ENCODE results near the gene FERMT2. TPM values are rescaled to one million over a fixed set of nuclear protein-coding genes. Genes with fewer than 3 reads are reported as not detected.

FERMT2 gene
- total RNA-seq, 2 donors from 2014 or later = 38.8 to 62.9 TPM

DNA sequence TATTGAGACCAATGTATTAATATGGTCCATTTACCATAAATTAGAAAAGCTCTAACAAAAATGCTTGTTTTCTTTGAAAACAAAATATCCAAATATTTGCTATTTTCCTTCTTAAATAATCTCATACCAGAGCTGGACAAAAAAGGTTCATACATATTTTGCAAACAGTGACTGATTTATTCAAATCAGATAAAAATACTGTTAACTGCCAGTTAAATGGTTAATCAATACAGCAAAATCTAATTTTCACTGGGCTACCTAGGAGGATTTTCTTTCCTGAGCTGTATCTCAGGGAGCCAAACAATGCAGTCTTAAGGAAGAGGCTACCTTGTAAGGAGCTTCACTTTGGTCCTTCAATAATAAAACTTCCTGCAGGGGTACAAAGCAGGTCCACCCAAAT, 2.0 kb downstream of the FERMT2 start:
- TF ChIP-seq CTCF (IDR thresholded peaks at IDR 0.05) = no peak
- peak overlapping the region in 1 of 2 donors; percentile 92 for H3K4me3 ChIP-seq
- H3K36me3 ChIP-seq = no peaks in the 10 kb centered on the region
- no peak for DNase-seq (ENCODE audit: low spot score)
- H3K27me3 ChIP-seq (replicated peaks; ENCODE audit: insufficient read depth) = no peaks in the 10 kb centered on the region
- intact Hi-C loops (cut with DNase I) = loop anchor here (10.0 kb wide), 1 partner anchor 74 kb away; no protein-coding TSS in a partner anchor
- no peaks in the 10 kb centered on the region for H3K9me3 ChIP-seq
- peak overlapping the region in 1 of 2 donors; percentile 2 for H3K27ac ChIP-seq
- H3K4me1 ChIP-seq (replicated peaks) = peaks cover 12% of the 10 kb centered on the region

- intact Hi-C loops (cut with DNase I) = loop anchor here (10.0 kb wide), 1 partner anchor 73 kb away; no protein-coding TSS in a partner anchor
- Histone ChIP-seq H3K36me3 (no peaks in the 10 kb centered on the region), H3K27ac (peak overlapping the region in 1 of 2 donors; percentile 2), H3K4me1 (replicated peaks) (peaks cover 12% of the 10 kb centered on the region), H3K9me3 (no peaks in the 10 kb centered on the region), H3K4me3 (no peak overlapping the region), H3K27me3 (replicated peaks; ENCODE audit: insufficient read depth) (no peaks in the 10 kb centered on the region)
- 52% methylated on average over 3 of the region's 3 CpGs for whole genome bisulfite sequencing
- no peak for DNase-seq (ENCODE audit: low spot score)
- TF ChIP-seq POLR2AphosphoS5 (IDR thresholded peaks at IDR 0.05) (no peak), CTCF (IDR thresholded peaks at IDR 0.05) (no peak), POLR2A (IDR thresholded peaks at IDR 0.05) (no peak)
These were observed 2.8 kb downstream of the FERMT2 start for GRCh38 chr14:52948039-52948438.

DNA sequence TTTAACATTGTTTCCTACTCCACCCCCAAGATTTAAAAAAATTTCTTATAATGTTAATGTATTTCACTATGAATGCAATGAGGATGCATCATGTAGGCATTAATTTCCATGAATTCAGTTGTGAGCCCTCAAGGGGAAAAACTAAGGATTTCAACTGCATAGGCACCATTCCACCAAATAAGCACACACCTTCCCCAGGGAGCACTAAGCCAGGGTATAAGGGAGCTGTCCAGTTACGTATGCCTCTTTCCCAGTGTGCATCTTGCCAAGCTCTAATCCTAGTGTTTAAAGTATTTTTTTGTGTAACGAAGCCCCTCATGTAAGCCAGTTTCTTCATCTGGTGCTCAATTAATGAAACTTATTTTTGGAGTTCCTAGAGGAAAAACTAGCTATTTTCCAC, 6.6 kb downstream of the FERMT2 start:
- Histone ChIP-seq H3K36me3 (no peaks in the 10 kb centered on the region), H3K4me1 (replicated peaks) (peaks cover 6% of the 10 kb centered on the region), H3K27me3 (replicated peaks; ENCODE audit: insufficient read depth) (no peaks in the 10 kb centered on the region), H3K27ac (no peak overlapping the region), H3K4me3 (no peak overlapping the region), H3K9me3 (no peaks in the 10 kb centered on the region)
- TF ChIP-seq POLR2A (IDR thresholded peaks at IDR 0.05) (no peak), POLR2AphosphoS5 (IDR thresholded peaks at IDR 0.05) (no peak), CTCF (IDR thresholded peaks at IDR 0.05) (no peak)
- 69% methylated on average over 2 of the region's 2 CpGs for WGBS
- intact Hi-C loops (cut with DNase I) = loop anchor here (10.0 kb wide), 1 partner anchor 69 kb away; no protein-coding TSS in a partner anchor
- DNase-seq (ENCODE audit: low spot score) = no peak

- H3K27me3 ChIP-seq (replicated peaks; ENCODE audit: insufficient read depth) = no peaks in the 10 kb centered on the region
- intact Hi-C loops (cut with DNase I) = no loop called here
- H3K4me3 ChIP-seq = no peak overlapping the region
- H3K4me1 ChIP-seq (replicated peaks) = no peaks in the 10 kb centered on the region
- no peaks in the 10 kb centered on the region for H3K36me3 ChIP-seq
- no peak for TF ChIP-seq POLR2A (IDR thresholded peaks at IDR 0.05)
- 59% methylated on average over 1 of the region's 1 CpG for WGBS
- H3K9me3 ChIP-seq = no peaks in the 10 kb centered on the region
- no peak for DNase-seq (ENCODE audit: low spot score)
- no peak overlapping the region for H3K27ac ChIP-seq
These were observed 11.4 kb downstream of the FERMT2 start for GRCh38 chr14:52939427-52939826.

DNA sequence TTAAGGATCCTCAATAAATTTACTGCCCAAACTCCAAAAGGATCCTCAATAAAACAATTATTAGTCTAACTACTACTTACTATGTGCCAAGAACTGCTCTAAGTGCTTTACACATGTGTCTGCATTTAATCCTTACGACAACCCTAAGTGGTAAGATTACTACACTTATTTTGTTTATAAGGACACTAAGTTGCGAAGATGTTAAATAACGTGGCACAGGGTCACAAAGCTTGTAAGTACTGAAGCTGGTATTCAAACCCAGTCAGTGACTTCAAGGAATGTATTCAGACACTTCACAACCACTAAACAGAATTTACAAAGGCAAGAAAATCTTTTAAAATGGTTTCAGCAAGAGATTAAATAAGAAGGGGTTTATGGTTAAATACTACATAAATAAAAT, 13.0 kb downstream of the FERMT2 start:
- no peak for DNase-seq (ENCODE audit: low spot score)
- no peaks in the 10 kb centered on the region for H3K9me3 ChIP-seq
- H3K4me3 ChIP-seq = no peak overlapping the region
- intact Hi-C loops (cut with DNase I) = no loop called here
- no peaks in the 10 kb centered on the region for H3K36me3 ChIP-seq
- no peak overlapping the region for H3K27ac ChIP-seq
- H3K27me3 ChIP-seq (replicated peaks; ENCODE audit: insufficient read depth) = no peaks in the 10 kb centered on the region
- TF ChIP-seq POLR2A (IDR thresholded peaks at IDR 0.05) (no peak), POLR2AphosphoS5 (IDR thresholded peaks at IDR 0.05) (no peak), CTCF (IDR thresholded peaks at IDR 0.05) (no peak)
- no peaks in the 10 kb centered on the region for H3K4me1 ChIP-seq (replicated peaks)
- 64% methylated on average over 3 of the region's 3 CpGs for WGBS
